ENCODE measurements around the gene KIF3B. TPM values are rescaled to one million over a fixed set of nuclear protein-coding genes. Genes with fewer than 3 reads are reported as not detected.
"Not testable (repeated sequence)": the region's sequence is repeated elsewhere in the genome, so short reads cannot be mapped to it uniquely, and the experiment has no call there.

The KIF3B gene
- total RNA-seq, 2 donors from 2014 or later, result 22.6 to 23.5 TPM

DNA sequence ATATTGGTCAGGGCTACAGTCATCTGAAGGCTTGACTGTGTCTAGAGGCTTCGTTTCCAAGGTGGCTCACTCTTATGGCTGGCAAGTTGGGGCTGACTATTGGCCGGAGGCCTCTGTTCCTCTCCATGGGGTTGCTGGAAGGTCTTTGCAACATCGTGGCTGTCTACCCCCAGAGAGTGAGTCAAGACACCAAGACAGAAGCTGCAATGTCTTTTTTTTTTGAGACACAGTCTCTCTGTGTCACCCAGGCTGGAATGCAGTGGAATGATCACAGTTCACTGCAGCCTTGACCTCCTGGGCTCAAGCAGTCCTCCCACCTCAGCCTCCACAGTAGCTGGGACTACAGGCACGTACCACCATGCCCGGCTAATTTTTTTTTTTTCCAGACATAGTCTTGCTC, 29.4 kb upstream of the KIF3B start:
- Histone ChIP-seq H3K4me1 (replicated peaks) (no peaks in the 10 kb centered on the region), H3K9me3 (no peaks in the 10 kb centered on the region), H3K4me3 (no peak overlapping the region), H3K27ac (no peak overlapping the region), H3K36me3 (no peaks in the 10 kb centered on the region), H3K27me3 (replicated peaks; ENCODE audit: insufficient read depth) (no peaks in the 10 kb centered on the region)
- TF ChIP-seq, protein P1, sequence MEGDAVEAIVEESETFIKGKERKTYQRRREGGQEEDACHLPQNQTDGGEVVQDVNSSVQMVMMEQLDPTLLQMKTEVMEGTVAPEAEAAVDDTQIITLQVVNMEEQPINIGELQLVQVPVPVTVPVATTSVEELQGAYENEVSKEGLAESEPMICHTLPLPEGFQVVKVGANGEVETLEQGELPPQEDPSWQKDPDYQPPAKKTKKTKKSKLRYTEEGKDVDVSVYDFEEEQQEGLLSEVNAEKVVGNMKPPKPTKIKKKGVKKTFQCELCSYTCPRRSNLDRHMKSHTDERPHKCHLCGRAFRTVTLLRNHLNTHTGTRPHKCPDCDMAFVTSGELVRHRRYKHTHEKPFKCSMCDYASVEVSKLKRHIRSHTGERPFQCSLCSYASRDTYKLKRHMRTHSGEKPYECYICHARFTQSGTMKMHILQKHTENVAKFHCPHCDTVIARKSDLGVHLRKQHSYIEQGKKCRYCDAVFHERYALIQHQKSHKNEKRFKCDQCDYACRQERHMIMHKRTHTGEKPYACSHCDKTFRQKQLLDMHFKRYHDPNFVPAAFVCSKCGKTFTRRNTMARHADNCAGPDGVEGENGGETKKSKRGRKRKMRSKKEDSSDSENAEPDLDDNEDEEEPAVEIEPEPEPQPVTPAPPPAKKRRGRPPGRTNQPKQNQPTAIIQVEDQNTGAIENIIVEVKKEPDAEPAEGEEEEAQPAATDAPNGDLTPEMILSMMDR (IDR thresholded peaks at IDR 0.05), result no peak
- no peak for TF ChIP-seq POLR2A (IDR thresholded peaks at IDR 0.05)
- TF ChIP-seq POLR2AphosphoS5 (IDR thresholded peaks at IDR 0.05), result no peak
- no peak for DNase-seq (ENCODE audit: low spot score)
- intact Hi-C loops (cut with DNase I), result no loop called here
- WGBS, result 84% methylated on average over 5 of the region's 5 CpGs

DNA sequence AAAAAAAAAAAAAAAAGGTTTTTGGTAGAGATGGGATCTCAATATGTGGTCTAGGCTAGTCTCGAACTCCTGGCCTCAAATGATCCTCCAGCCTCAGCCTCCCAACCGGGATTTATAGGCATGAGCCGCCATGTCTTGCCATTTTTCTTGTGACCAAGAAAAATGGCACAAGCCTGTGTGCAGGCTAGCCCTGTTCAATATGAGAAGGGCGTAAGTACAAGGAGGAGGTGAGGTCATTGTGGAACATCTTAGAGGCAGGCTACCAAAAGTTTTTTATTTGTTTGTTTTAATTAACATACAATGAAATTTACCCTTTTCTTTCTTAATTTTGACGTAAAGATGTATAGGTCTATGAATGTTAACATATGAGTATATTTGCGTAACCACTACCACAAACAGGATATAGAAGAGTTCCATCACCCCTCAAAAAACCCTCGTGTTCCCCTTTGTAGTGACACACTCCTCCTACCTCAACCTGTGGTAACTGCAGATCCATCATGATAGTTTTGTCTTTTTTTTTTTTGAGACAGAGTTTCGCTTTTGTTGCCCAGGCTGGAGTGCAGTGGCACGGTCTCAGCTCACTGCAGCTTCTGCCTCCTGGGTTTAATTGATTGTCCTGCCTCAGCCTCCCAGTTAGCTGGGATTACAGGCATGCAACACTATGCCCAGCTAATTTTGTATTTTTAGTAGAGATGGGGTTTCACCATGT, 28.3 kb upstream of the KIF3B start:
- no peak overlapping the region for H3K27ac ChIP-seq
- no peak for DNase-seq (ENCODE audit: low spot score)
- H3K4me1 ChIP-seq (replicated peaks), result no peaks in the 10 kb centered on the region
- TF ChIP-seq POLR2AphosphoS5 (IDR thresholded peaks at IDR 0.05) (no peak), POLR2A (IDR thresholded peaks at IDR 0.05) (no peak)
- TF ChIP-seq, protein P1 (IDR thresholded peaks at IDR 0.05), result no peak
- no peak overlapping the region for H3K4me3 ChIP-seq
- no peaks in the 10 kb centered on the region for H3K36me3 ChIP-seq
- intact Hi-C loops (cut with DNase I), result no loop called here
- 81% methylated on average over 9 of the region's 9 CpGs for WGBS
- H3K9me3 ChIP-seq, result no peaks in the 10 kb centered on the region
- H3K27me3 ChIP-seq (replicated peaks; ENCODE audit: insufficient read depth), result no peaks in the 10 kb centered on the region

DNA sequence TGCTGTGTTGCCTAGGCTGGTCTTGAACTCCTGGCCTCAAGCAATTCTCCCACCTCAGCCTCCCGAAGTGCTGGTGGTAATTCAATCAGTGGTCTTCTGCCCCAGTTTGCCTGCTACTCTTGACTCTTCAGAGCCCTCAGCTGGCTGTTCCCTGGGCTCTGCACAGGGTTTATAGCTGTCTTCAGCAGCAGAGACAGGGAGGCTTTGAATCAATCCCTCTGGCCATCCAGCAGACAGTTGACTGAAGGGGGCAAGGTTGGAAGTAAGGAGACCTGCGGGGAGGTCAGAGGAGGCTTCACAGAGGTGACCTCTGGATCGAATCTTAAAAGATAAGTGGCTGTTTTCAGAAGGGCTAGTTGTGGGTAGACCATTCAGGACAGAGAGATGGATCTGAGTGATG, 26.0 kb upstream of the KIF3B start:
- intact Hi-C loops (cut with DNase I), result no loop called here
- H3K4me3 ChIP-seq, result no peak overlapping the region
- H3K27ac ChIP-seq, result no peak overlapping the region
- 72% methylated on average over 3 of the region's 3 CpGs for WGBS
- TF ChIP-seq, protein P1 (IDR thresholded peaks at IDR 0.05), result no peak
- TF ChIP-seq POLR2AphosphoS5 (IDR thresholded peaks at IDR 0.05), result no peak
- TF ChIP-seq POLR2A (IDR thresholded peaks at IDR 0.05), result no peak
- no peaks in the 10 kb centered on the region for H3K36me3 ChIP-seq
- H3K4me1 ChIP-seq (replicated peaks), result no peaks in the 10 kb centered on the region
- H3K9me3 ChIP-seq, result no peaks in the 10 kb centered on the region
- H3K27me3 ChIP-seq (replicated peaks; ENCODE audit: insufficient read depth), result no peaks in the 10 kb centered on the region
- no peak for DNase-seq (ENCODE audit: low spot score)

DNA sequence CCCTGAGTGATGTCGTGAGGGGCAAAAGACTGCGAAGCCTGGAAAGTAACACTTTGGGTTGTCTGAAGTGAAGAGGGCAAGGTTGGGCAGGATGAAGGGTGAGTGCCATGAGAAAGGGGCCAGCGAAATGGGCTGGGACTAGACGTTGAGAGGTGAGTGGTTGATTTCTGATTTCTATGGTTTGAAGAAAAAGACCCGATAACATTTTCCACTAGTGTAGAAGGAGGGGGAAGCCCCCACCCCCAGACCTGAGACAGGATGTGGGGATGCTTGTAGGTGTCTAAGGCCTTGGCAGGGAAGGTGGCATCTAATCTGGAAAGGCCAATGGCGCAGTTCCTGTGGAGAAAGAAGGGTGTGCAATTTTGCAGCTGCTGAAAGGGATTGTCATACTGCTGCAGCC, 25.3 kb upstream of the KIF3B start:
- Histone ChIP-seq H3K9me3 (no peaks in the 10 kb centered on the region), H3K4me1 (replicated peaks) (no peaks in the 10 kb centered on the region), H3K27ac (no peak overlapping the region), H3K36me3 (no peaks in the 10 kb centered on the region), H3K27me3 (replicated peaks; ENCODE audit: insufficient read depth) (no peaks in the 10 kb centered on the region), H3K4me3 (no peak overlapping the region)
- 91% methylated on average over 6 of the region's 6 CpGs for WGBS
- DNase-seq (ENCODE audit: low spot score), result no peak
- TF ChIP-seq POLR2AphosphoS5 (IDR thresholded peaks at IDR 0.05) (no peak), POLR2A (IDR thresholded peaks at IDR 0.05) (no peak)
- TF ChIP-seq, protein P1 (IDR thresholded peaks at IDR 0.05), result no peak
- intact Hi-C loops (cut with DNase I), result no loop called here

DNA sequence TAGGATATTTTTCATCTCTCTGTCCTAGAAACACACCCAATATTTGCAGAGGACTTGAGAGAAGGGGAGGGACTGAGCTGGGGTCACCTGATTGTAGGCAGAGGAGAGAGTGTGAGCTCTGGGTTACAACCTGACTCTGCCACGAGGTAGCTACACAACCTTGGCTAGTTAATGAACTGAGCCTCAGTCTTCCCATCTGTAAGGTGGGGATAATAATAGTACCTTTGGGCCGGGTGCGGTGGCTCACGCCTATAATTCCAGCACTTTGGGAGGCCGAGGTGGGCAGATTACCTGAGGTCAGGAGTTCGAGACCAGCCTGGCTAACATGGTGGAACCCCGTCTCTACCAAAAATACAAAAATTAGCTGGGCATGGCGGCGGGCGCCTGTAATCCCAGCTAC, 16.5 kb upstream of the KIF3B start:
- H3K9me3 ChIP-seq; H3K27ac ChIP-seq; H3K4me1 ChIP-seq (replicated peaks); DNase-seq (ENCODE audit: low spot score); intact Hi-C loops (cut with DNase I); H3K4me3 ChIP-seq; H3K27me3 ChIP-seq (replicated peaks; ENCODE audit: insufficient read depth); H3K36me3 ChIP-seq: not testable (repeated sequence)
- 93% methylated on average over 10 of the region's 10 CpGs for WGBS
